ENCODE data around the gene OTOGL.

The OTOGL gene

DNA sequence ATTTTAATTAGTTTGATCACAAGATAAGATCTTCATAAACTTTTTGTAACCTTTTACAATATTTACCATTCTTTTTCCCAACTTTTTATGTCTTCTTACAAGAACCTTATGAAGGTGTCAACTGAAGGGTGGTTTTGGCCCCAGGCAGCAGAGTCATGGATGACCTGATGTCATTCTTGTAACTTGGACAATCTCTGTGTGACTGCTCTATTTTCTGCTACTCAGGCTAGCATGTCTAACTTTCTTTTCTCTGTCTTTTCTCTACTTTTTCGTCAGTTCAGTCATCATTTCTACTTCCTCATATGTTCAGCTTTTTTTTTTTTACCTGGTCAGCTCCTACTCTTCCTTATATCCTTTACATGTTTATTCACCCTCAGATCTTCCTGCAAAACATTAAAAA lies 194.0 kb downstream of the OTOGL start:
- Histone ChIP-seq H3K79me2 (ENCODE audit: low read length) (no peaks in the 10 kb centered on the region), H3K4me2 (ENCODE audit: low read depth, low read length) (peak overlapping the region; percentile 27), H4K20me1 (ENCODE audit: insufficient read depth, low read length) (no peaks in the 10 kb centered on the region), H3K4me3 (ENCODE audit: low read length) (no peak overlapping the region), H3K27ac (ENCODE audit: low read length) (peak overlapping the region; percentile 92), H2AFZ (ENCODE audit: low read length) (no peak overlapping the region), H3F3A (ENCODE audit: insufficient read depth, low read length) (peaks cover 23% of the 10 kb centered on the region), H3K9me3 (replicated peaks; ENCODE audit: insufficient read depth, low read length) (no peaks in the 10 kb centered on the region), H3K4me1 (ENCODE audit: low read length) (peaks cover 39% of the 10 kb centered on the region), H3K9ac (ENCODE audit: low read length) (peak overlapping the region; percentile 47), H3K9me2 (replicated peaks; ENCODE audit: insufficient read depth, low read length) (no peaks in the 10 kb centered on the region), H3K36me3 (replicated peaks; ENCODE audit: insufficient read depth, low read length) (no peaks in the 10 kb centered on the region; the same call in 1 of the 2 replicates), H3K27me3 (replicated peaks; ENCODE audit: insufficient read depth, low read length) (no peaks in the 10 kb centered on the region)
- peak; percentile 63 for DNase-seq
- TF ChIP-seq EZH2 (optimal IDR thresholded peaks at IDR 0.05; ENCODE audit: low read depth, low read length) (no peak), EZH2phosphoT487 (IDR thresholded peaks at IDR 0.05; ENCODE audit: low read length) (no peak)
- TF ChIP-seq, protein P1, sequence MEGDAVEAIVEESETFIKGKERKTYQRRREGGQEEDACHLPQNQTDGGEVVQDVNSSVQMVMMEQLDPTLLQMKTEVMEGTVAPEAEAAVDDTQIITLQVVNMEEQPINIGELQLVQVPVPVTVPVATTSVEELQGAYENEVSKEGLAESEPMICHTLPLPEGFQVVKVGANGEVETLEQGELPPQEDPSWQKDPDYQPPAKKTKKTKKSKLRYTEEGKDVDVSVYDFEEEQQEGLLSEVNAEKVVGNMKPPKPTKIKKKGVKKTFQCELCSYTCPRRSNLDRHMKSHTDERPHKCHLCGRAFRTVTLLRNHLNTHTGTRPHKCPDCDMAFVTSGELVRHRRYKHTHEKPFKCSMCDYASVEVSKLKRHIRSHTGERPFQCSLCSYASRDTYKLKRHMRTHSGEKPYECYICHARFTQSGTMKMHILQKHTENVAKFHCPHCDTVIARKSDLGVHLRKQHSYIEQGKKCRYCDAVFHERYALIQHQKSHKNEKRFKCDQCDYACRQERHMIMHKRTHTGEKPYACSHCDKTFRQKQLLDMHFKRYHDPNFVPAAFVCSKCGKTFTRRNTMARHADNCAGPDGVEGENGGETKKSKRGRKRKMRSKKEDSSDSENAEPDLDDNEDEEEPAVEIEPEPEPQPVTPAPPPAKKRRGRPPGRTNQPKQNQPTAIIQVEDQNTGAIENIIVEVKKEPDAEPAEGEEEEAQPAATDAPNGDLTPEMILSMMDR (IDR thresholded peaks at IDR 0.05; ENCODE audit: low read length), result no peak

DNA sequence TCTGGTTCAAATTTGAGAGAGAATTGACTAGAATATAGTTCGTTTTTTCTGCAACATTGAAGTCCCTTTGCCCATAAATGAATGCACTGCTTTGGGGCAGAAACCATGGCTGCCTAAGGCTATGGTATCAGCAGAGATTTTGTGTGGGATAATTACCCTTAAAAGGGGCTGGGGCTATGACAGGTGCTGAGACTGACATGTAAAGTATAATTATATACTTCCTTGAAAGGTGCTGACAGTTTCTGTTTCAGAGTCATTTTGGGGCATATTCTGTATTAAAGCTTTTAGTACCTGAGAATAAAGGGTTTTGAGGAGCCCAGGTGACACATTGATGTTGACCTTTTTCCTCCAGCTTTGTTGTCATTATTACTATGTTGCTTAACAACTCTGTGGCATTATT lies 194.4 kb downstream of the OTOGL start:
- Histone ChIP-seq H3F3A (ENCODE audit: insufficient read depth, low read length) (peaks cover 23% of the 10 kb centered on the region), H4K20me1 (ENCODE audit: insufficient read depth, low read length) (no peaks in the 10 kb centered on the region), H3K4me3 (ENCODE audit: low read length) (no peak overlapping the region), H3K27ac (ENCODE audit: low read length) (peak overlapping the region; percentile 92), H3K27me3 (replicated peaks; ENCODE audit: insufficient read depth, low read length) (no peaks in the 10 kb centered on the region), H3K9ac (ENCODE audit: low read length) (peak overlapping the region; percentile 47), H3K36me3 (replicated peaks; ENCODE audit: insufficient read depth, low read length) (no peaks in the 10 kb centered on the region; the same call in 1 of the 2 replicates), H3K4me2 (ENCODE audit: low read depth, low read length) (peak overlapping the region; percentile 27; the same call in 1 of the 2 replicates), H3K9me3 (replicated peaks; ENCODE audit: insufficient read depth, low read length) (no peaks in the 10 kb centered on the region), H2AFZ (ENCODE audit: low read length) (no peak overlapping the region), H3K9me2 (replicated peaks; ENCODE audit: insufficient read depth, low read length) (no peaks in the 10 kb centered on the region), H3K4me1 (ENCODE audit: low read length) (peaks cover 44% of the 10 kb centered on the region), H3K79me2 (ENCODE audit: low read length) (no peaks in the 10 kb centered on the region)
- TF ChIP-seq EZH2phosphoT487 (IDR thresholded peaks at IDR 0.05; ENCODE audit: low read length) (no peak), EZH2 (optimal IDR thresholded peaks at IDR 0.05; ENCODE audit: low read depth, low read length) (no peak)
- TF ChIP-seq, protein P1 (IDR thresholded peaks at IDR 0.05; ENCODE audit: low read length), result no peak
- peak; percentile 94 for DNase-seq

DNA sequence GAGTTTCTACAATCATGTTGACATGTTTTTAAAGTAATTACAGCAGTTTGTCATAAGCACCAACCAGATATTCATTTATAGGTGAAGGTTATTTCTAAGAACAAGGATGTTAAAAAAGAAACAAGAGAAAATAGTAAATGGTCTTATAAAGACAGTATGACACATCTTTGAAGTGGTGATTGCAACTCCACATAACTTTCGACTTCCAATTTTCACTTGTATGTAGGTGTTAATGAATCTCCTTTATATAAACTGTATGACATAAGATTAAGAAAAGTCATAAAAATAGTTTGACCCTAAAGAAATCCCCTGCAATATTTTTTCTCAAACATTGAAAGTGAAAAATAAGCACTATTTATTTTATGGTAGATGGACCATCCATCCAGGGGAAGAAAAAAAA lies 199.9 kb downstream of the OTOGL start:
- H3K36me3 ChIP-seq (replicated peaks; ENCODE audit: insufficient read depth, low read length), result no peaks in the 10 kb centered on the region
- H3K27me3 ChIP-seq (replicated peaks; ENCODE audit: insufficient read depth, low read length), result no peaks in the 10 kb centered on the region
- no peak overlapping the region for H3K4me3 ChIP-seq (ENCODE audit: low read length)
- peak overlapping the region; percentile 77; the same call in 1 of the 2 replicates for H3K27ac ChIP-seq (ENCODE audit: low read length)
- peaks cover 40% of the 10 kb centered on the region for H3K4me1 ChIP-seq (ENCODE audit: low read length)
- H3K9me3 ChIP-seq (replicated peaks; ENCODE audit: insufficient read depth, low read length), result no peaks in the 10 kb centered on the region
- no peak overlapping the region for H3K9ac ChIP-seq (ENCODE audit: low read length)
- no peaks in the 10 kb centered on the region for H4K20me1 ChIP-seq (ENCODE audit: insufficient read depth, low read length)
- H3F3A ChIP-seq (ENCODE audit: insufficient read depth, low read length), result peaks cover 22% of the 10 kb centered on the region
- TF ChIP-seq EZH2phosphoT487 (IDR thresholded peaks at IDR 0.05; ENCODE audit: low read length), result no peak
- TF ChIP-seq, protein P1 (IDR thresholded peaks at IDR 0.05; ENCODE audit: low read length), result no peak
- no peak for TF ChIP-seq EZH2 (optimal IDR thresholded peaks at IDR 0.05; ENCODE audit: low read depth, low read length)
- DNase-seq, result no peak
- H3K9me2 ChIP-seq (replicated peaks; ENCODE audit: insufficient read depth, low read length), result no peaks in the 10 kb centered on the region
- H3K4me2 ChIP-seq (ENCODE audit: low read depth, low read length), result peak overlapping the region; percentile 24; the same call in 1 of the 2 replicates
- H3K79me2 ChIP-seq (ENCODE audit: low read length), result no peaks in the 10 kb centered on the region
- H2AFZ ChIP-seq (ENCODE audit: low read length), result no peak overlapping the region

Measured in MM.1S (cell line).